HG03097 (cell line): Measurements from ENCODE around the gene SAMD9L.

Experiments
- ATAC-seq: cut with Tn5 transposase; IDR thresholded peaks from one replicate; pipeline ENCODE4 v1.9.1; 2021; ENCODE audit not compliant: unreplicated experiment, low FRiP score

SAMD9L gene

GRCh38 chr7:93148144-93148543 lies at the start of gene SAMD9L:
Gene SAMD9L (minus strand): TSS chr7:93148385. CDS start chr7:93135971, 12,414 bp downstream.
- no peak for ATAC-seq

- ATAC-seq = no peak
Measured at GRCh38 chr7:93196336-93196735, 48.2 kb upstream of the SAMD9L start.

GRCh38 chr7:93194386-93194785 lies 46.2 kb upstream of the SAMD9L start:
- ATAC-seq = no peak

GRCh38 chr7:93188870-93189634 lies 40.9 kb upstream of the SAMD9L start:
- ATAC-seq = no peak

GRCh38 chr7:93185303-93186027 lies 37.3 kb upstream of the SAMD9L start:
- ATAC-seq = no peak

GRCh38 chr7:93179173-93179572 lies 31.0 kb upstream of the SAMD9L start:
- ATAC-seq = no peak

GRCh38 chr7:93178213-93178612 lies 30.0 kb upstream of the SAMD9L start:
- no peak for ATAC-seq

GRCh38 chr7:93176992-93177580 lies 28.9 kb upstream of the SAMD9L start:
- ATAC-seq = no peak

GRCh38 chr7:93175219-93175618 lies 27.0 kb upstream of the SAMD9L start:
- no peak for ATAC-seq

- no peak for ATAC-seq
Measured at GRCh38 chr7:93172683-93173082, 24.5 kb upstream of the SAMD9L start.

- no peak for ATAC-seq
Measured at GRCh38 chr7:93171606-93172226, 23.5 kb upstream of the SAMD9L start.

- ATAC-seq = peak; percentile 99
Measured at GRCh38 chr7:93165447-93165846, 17.3 kb upstream of the SAMD9L start.

GRCh38 chr7:93164766-93165165 lies 16.6 kb upstream of the SAMD9L start:
- ATAC-seq = no peak

GRCh38 chr7:93161181-93161762 lies 13.1 kb upstream of the SAMD9L start:
- no peak for ATAC-seq

GRCh38 chr7:93160410-93160809 lies 12.2 kb upstream of the SAMD9L start:
- ATAC-seq = no peak

GRCh38 chr7:93159490-93159889 lies 11.3 kb upstream of the SAMD9L start:
- ATAC-seq = no peak

- ATAC-seq = no peak
Measured at GRCh38 chr7:93156884-93157283, 8.7 kb upstream of the SAMD9L start.

GRCh38 chr7:93150200-93150835 lies 2.1 kb upstream of the SAMD9L start:
- ATAC-seq = no peak

GRCh38 chr7:93148727-93149126 lies 542 bp upstream of the SAMD9L start:
- ATAC-seq = no peak

- peak; percentile 85 for ATAC-seq
Measured at GRCh38 chr7:93147363-93147762, 822 bp downstream of the SAMD9L start.
